ENCODE measurements around the gene DYRK4. TPM values are rescaled to one million over a fixed set of nuclear protein-coding genes. Genes with fewer than 3 reads are reported as not detected.

The DYRK4 gene
- total RNA-seq, 2 donors from 2014 or later = 10.9 to 16.6 TPM

- TF ChIP-seq CTCF (conservative IDR thresholded peaks at IDR 0.05) = no peak
- no peak for DNase-seq
- Histone ChIP-seq H3K36me3 (ENCODE audit: control insufficient read depth, insufficient read depth, low read length) (no peaks in the 10 kb centered on the region), H3K4me1 (ENCODE audit: control insufficient read depth, insufficient read depth, low read length) (no peaks in the 10 kb centered on the region), H3K9ac (ENCODE audit: extremely low read depth, low read length, poor library complexity, severe bottlenecking) (no peak overlapping the region), H3K4me3 (ENCODE audit: low read length) (no peak overlapping the region), H3K9me3 (ENCODE audit: control insufficient read depth, low read length) (no peaks in the 10 kb centered on the region), H3K27me3 (ENCODE audit: control insufficient read depth, insufficient read depth, low read length, poor library complexity, severe bottlenecking) (no peaks in the 10 kb centered on the region), H3K27ac (ENCODE audit: low read depth, low read length) (no peak overlapping the region)
- Mint-ChIP-seq H3K4me1 (peaks cover 4% of the 10 kb centered on the region), H3K9me3 (peaks cover 4% of the 10 kb centered on the region), H3K4me3 (no peak overlapping the region), H3K36me3 (ENCODE audit: low read depth) (no peaks in the 10 kb centered on the region), H3K27me3 (ENCODE audit: insufficient read depth) (no peaks in the 10 kb centered on the region), H3K27ac (no peak overlapping the region)
- WGBS, 2 experiments (ENCODE audit: insufficient coverage in 1 of 2, insufficient read length in 1 of 2) = 97 to 100% methylated on average over 3 to 4 of the region's 6 CpGs
Observed at GRCh38 chr12:4584281-4584680, 22.3 kb downstream of the DYRK4 start.

- no peaks in the 10 kb centered on the region for H3K27me3 Mint-ChIP-seq (ENCODE audit: insufficient read depth)
- H3K36me3 Mint-ChIP-seq (ENCODE audit: low read depth) = no peaks in the 10 kb centered on the region
- 87 to 94% methylated on average over 6 to 7 of the region's 7 CpGs for WGBS, 2 experiments (ENCODE audit: insufficient coverage in 1 of 2, insufficient read length in 1 of 2)
- H3K27ac Mint-ChIP-seq = no peak overlapping the region
- no peaks in the 10 kb centered on the region for H3K4me1 ChIP-seq (ENCODE audit: control insufficient read depth, insufficient read depth, low read length)
- H3K27ac ChIP-seq (ENCODE audit: low read depth, low read length) = no peak overlapping the region
- H3K36me3 ChIP-seq (ENCODE audit: control insufficient read depth, insufficient read depth, low read length) = no peaks in the 10 kb centered on the region
- peak; percentile 66 for DNase-seq
- no peak overlapping the region for H3K4me3 Mint-ChIP-seq
- no peak overlapping the region for H3K4me3 ChIP-seq (ENCODE audit: low read length)
- H3K9me3 ChIP-seq (ENCODE audit: control insufficient read depth, low read length) = no peaks in the 10 kb centered on the region
- no peak overlapping the region for H3K9ac ChIP-seq (ENCODE audit: extremely low read depth, low read length, poor library complexity, severe bottlenecking)
- no peaks in the 10 kb centered on the region for H3K27me3 ChIP-seq (ENCODE audit: control insufficient read depth, insufficient read depth, low read length, poor library complexity, severe bottlenecking)
- H3K9me3 Mint-ChIP-seq = peaks cover 4% of the 10 kb centered on the region
- peaks cover 4% of the 10 kb centered on the region for H3K4me1 Mint-ChIP-seq
- TF ChIP-seq CTCF (conservative IDR thresholded peaks at IDR 0.05) = no peak
Observed at GRCh38 chr12:4584896-4585295, 22.9 kb downstream of the DYRK4 start.

GRCh38 chr12:4586500-4586899 is 24.5 kb downstream of the DYRK4 start:
- no peak for TF ChIP-seq CTCF (conservative IDR thresholded peaks at IDR 0.05)
- Mint-ChIP-seq H3K4me1 (peaks cover 8% of the 10 kb centered on the region), H3K9me3 (peaks cover 4% of the 10 kb centered on the region), H3K27ac (no peak overlapping the region), H3K27me3 (ENCODE audit: insufficient read depth) (no peaks in the 10 kb centered on the region), H3K4me3 (no peak overlapping the region), H3K36me3 (ENCODE audit: low read depth) (no peaks in the 10 kb centered on the region)
- H3K4me3 ChIP-seq (ENCODE audit: low read length) = no peak overlapping the region
- H3K36me3 ChIP-seq (ENCODE audit: control insufficient read depth, insufficient read depth, low read length) = no peaks in the 10 kb centered on the region
- H3K9ac ChIP-seq (ENCODE audit: extremely low read depth, low read length, poor library complexity, severe bottlenecking) = no peak overlapping the region
- no peaks in the 10 kb centered on the region for H3K9me3 ChIP-seq (ENCODE audit: control insufficient read depth, low read length)
- DNase-seq = no peak
- H3K27me3 ChIP-seq (ENCODE audit: control insufficient read depth, insufficient read depth, low read length, poor library complexity, severe bottlenecking) = no peaks in the 10 kb centered on the region
- 94 to 95% methylated on average over 3 to 5 of the region's 5 CpGs for WGBS, 2 experiments (ENCODE audit: insufficient coverage in 1 of 2, insufficient read length in 1 of 2)
- H3K4me1 ChIP-seq (ENCODE audit: control insufficient read depth, insufficient read depth, low read length) = no peaks in the 10 kb centered on the region
- no peak overlapping the region for H3K27ac ChIP-seq (ENCODE audit: low read depth, low read length)

Data from endodermal cell (in vitro differentiated cells).